HEK293T (cell line): Measurements from ENCODE around the gene OTOA.

ENCODE experiments used
- BHLHE40 ChIP-seq: fragments of 450-650 bp; IDR thresholded peaks from 2 replicates; pipeline ENCODE4 v1.6.1; 2016; ENCODE audit warnings: mild to moderate bottlenecking, moderate library complexity, borderline replicate concordance
- ELF4 ChIP-seq: fragments of 450-650 bp; IDR thresholded peaks from 2 replicates; pipeline ENCODE4 v1.6.1; 2017; ENCODE audit warnings: antibody characterized with exemption
- SP1 ChIP-seq: fragments of 450-650 bp; IDR thresholded peaks from 2 replicates; pipeline ENCODE4 v1.6.1; 2017
- TARDBP ChIP-seq: fragments of 450-650 bp; IDR thresholded peaks from 2 replicates; pipeline ENCODE4 v1.6.1; 2016

DNA sequence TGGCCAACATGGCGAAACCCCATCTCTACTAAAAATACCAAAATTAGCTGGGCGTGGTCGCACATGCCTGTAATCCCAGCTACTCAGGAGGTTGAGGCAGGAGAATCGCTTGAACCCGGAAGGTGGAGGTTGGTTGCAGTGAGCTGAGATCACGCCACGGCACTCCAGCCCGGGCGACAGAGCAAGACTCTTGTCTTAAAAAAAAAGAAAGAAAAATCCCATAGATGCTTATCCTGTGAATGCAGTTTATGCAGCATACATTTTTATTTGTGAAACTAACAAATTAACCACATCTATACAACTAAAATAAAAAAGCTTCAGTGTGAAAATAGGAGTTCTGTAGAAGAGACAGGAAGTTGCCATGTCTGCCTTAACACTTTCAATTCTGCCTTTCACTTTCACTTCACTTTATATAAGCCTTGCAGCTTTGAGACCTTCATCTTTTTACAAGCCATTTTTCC, 18.5 kb upstream of the OTOA start:
- TF ChIP-seq TARDBP (no peak), SP1 (no peak), ELF4 (no peak), BHLHE40 (no peak)
